ENCODE data around the gene INTS1.

The INTS1 gene

DNA sequence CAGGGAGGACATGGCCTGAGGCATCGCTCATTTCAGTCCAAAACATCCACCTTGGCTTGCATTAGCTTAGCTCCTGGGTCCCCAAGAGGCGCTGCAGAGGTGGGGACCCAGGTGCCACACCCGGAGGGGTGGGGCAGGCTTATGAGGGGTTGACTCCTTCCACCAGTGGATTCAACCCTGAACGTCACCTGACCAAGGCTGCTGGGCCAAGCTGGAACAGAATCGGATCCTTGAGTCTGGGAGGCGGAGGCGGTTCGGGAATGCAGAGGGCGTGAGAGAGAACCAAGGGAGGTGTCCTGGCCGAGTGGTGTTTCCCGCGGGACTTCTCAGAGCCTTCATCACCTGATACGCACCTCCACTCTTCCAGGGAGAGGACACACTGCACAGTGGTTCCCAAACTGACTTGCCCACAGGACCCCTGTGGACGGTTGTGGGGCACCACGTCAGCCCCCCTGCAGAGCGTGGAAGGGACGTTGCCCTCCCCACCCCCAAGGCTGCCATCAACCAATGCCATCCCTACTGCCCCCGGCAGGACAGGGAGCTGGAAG is 40.4 kb downstream of the INTS1 start:
- no peak overlapping the region for H3K4me2 ChIP-seq (ENCODE audit: low read length, poor library complexity, severe bottlenecking)
- H2BK12ac ChIP-seq (ENCODE audit: low read length in 2 of 2), result no peak overlapping the region
- H3K4me1 ChIP-seq (ENCODE audit: control insufficient read depth, insufficient read depth, low read depth, low read length), result peaks cover 32% of the 10 kb centered on the region
- H3K27me3 ChIP-seq (ENCODE audit: control insufficient read depth in 1 of 2, insufficient read depth in 1 of 2, low read length in 2 of 2), result no peaks in the 10 kb centered on the region
- H3K23ac ChIP-seq (ENCODE audit: low read length in 2 of 2), result no peak overlapping the region
- peak overlapping the region; percentile 41 for H4K91ac ChIP-seq (ENCODE audit: low read length)
- H3K4me3 ChIP-seq (ENCODE audit: insufficient read depth in 1 of 2, low read depth in 1 of 2, low read length in 2 of 2), result no peak overlapping the region
- H2BK120ac ChIP-seq (ENCODE audit: low read depth, low read length), result no peak overlapping the region
- no peak overlapping the region for H3K4ac ChIP-seq (ENCODE audit: low read depth in 1 of 2, low read length in 2 of 2)
- H3K18ac ChIP-seq (ENCODE audit: low read depth in 1 of 2, low read length in 2 of 2), result no peak overlapping the region
- peak overlapping the region; percentile 71 for H2BK15ac ChIP-seq (ENCODE audit: low read depth, poor library complexity, severe bottlenecking)
- H4K8ac ChIP-seq (ENCODE audit: low read length), result no peak overlapping the region
- H2AK5ac ChIP-seq (ENCODE audit: low read length, severe bottlenecking), result no peak overlapping the region
- DNase-seq, result no peak
- H2BK5ac ChIP-seq (ENCODE audit: low read depth, low read length, poor library complexity, severe bottlenecking), result no peak overlapping the region
- H3K14ac ChIP-seq (ENCODE audit: low read length in 2 of 2), result no peak overlapping the region
- H3K27ac ChIP-seq (ENCODE audit: low read length, poor library complexity, severe bottlenecking), result no peak overlapping the region
- no peaks in the 10 kb centered on the region for H3K9me3 ChIP-seq (ENCODE audit: control insufficient read depth, low read length)
- peaks cover under 1% of the 10 kb centered on the region for H3K79me1 ChIP-seq (replicated peaks; ENCODE audit: low read length, poor library complexity, severe bottlenecking)
- no peak overlapping the region for H3K9ac ChIP-seq (ENCODE audit: low read length)
- 95% methylated on average over 17 of the region's 18 CpGs for WGBS
- peaks cover 0 to 16% of the 10 kb centered on the region in 2 experiments for H3K36me3 ChIP-seq (ENCODE audit: control insufficient read depth in 1 of 2, insufficient read depth in 2 of 2, low read depth in 1 of 2, low read length in 2 of 2)
- no peak overlapping the region for H2AFZ ChIP-seq (ENCODE audit: low read depth, low read length)

DNA sequence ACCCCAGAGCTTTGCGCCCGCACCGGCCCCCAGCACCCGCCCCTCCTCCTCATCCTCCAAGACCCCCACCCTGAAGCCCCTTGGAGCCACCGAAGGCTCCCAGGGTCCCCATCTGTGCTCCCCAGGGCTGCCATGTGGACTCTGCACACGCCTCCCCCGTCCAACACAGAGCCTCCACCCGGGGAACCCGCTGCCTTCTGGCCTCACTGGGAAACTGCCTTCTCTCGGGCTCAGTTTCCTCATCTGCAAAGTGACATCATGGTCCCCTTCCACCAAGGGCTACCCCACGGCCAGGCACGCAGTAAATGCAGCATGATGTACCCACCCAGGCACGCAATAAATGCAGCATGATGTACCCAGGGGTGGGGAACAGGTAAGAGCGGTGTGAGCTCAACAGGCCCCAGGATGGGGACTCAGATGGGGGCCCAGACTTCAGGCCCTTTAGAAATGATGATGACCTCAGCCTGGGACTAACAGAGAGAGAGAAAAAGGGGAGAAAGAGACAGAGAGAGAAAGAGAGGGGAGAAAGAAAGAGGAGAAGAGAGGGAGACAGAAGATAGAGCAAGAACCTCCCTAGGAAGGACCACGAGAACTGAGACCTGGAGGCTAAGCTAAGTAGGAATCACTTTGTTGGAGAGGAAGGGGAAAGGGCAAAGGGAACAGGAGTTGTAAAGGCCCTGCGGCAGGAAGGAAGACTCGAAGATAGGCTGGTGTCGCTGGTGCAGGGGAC is 42.4 kb downstream of the INTS1 start:
- H2BK120ac ChIP-seq (ENCODE audit: low read depth, low read length), result no peak overlapping the region
- H3K14ac ChIP-seq (ENCODE audit: low read length in 2 of 2), result peak overlapping the region in 1 of 2 experiments; percentile 88
- no peak overlapping the region for H3K4me2 ChIP-seq (ENCODE audit: low read length, poor library complexity, severe bottlenecking)
- H3K9me3 ChIP-seq (ENCODE audit: control insufficient read depth, low read length), result no peaks in the 10 kb centered on the region
- no peak overlapping the region for H3K4me3 ChIP-seq (ENCODE audit: insufficient read depth in 1 of 2, low read depth in 1 of 2, low read length in 2 of 2)
- H3K27ac ChIP-seq (ENCODE audit: low read length, poor library complexity, severe bottlenecking), result no peak overlapping the region
- H3K36me3 ChIP-seq (ENCODE audit: control insufficient read depth in 1 of 2, insufficient read depth in 2 of 2, low read depth in 1 of 2, low read length in 2 of 2), result peaks cover 0 to under 1% of the 10 kb centered on the region in 2 experiments
- WGBS, result 84% methylated on average over 15 of the region's 18 CpGs
- H4K91ac ChIP-seq (ENCODE audit: low read length), result peak overlapping the region; percentile 18
- H2AK5ac ChIP-seq (ENCODE audit: low read length, severe bottlenecking), result no peak overlapping the region
- H2AFZ ChIP-seq (ENCODE audit: low read depth, low read length), result no peak overlapping the region
- no peak overlapping the region for H2BK5ac ChIP-seq (ENCODE audit: low read depth, low read length, poor library complexity, severe bottlenecking)
- H2BK12ac ChIP-seq (ENCODE audit: low read length in 2 of 2), result peak overlapping the region in 1 of 2 experiments; percentile 58
- H3K23ac ChIP-seq (ENCODE audit: low read length in 2 of 2), result no peak overlapping the region
- H3K79me1 ChIP-seq (replicated peaks; ENCODE audit: low read length, poor library complexity, severe bottlenecking), result no peaks in the 10 kb centered on the region
- peaks cover 46% of the 10 kb centered on the region for H3K4me1 ChIP-seq (ENCODE audit: control insufficient read depth, insufficient read depth, low read depth, low read length)
- no peak overlapping the region for H2BK15ac ChIP-seq (ENCODE audit: low read depth, poor library complexity, severe bottlenecking)
- DNase-seq, result no peak
- peak overlapping the region; percentile 58 to 75 for H3K18ac ChIP-seq (ENCODE audit: low read depth in 1 of 2, low read length in 2 of 2)
- peak overlapping the region; percentile 18 for H3K9ac ChIP-seq (ENCODE audit: low read length)
- peak overlapping the region in 1 of 2 experiments; percentile 45 for H3K4ac ChIP-seq (ENCODE audit: low read depth in 1 of 2, low read length in 2 of 2)
- H4K8ac ChIP-seq (ENCODE audit: low read length), result no peak overlapping the region
- H3K27me3 ChIP-seq (ENCODE audit: control insufficient read depth in 1 of 2, insufficient read depth in 1 of 2, low read length in 2 of 2), result no peaks in the 10 kb centered on the region

DNA sequence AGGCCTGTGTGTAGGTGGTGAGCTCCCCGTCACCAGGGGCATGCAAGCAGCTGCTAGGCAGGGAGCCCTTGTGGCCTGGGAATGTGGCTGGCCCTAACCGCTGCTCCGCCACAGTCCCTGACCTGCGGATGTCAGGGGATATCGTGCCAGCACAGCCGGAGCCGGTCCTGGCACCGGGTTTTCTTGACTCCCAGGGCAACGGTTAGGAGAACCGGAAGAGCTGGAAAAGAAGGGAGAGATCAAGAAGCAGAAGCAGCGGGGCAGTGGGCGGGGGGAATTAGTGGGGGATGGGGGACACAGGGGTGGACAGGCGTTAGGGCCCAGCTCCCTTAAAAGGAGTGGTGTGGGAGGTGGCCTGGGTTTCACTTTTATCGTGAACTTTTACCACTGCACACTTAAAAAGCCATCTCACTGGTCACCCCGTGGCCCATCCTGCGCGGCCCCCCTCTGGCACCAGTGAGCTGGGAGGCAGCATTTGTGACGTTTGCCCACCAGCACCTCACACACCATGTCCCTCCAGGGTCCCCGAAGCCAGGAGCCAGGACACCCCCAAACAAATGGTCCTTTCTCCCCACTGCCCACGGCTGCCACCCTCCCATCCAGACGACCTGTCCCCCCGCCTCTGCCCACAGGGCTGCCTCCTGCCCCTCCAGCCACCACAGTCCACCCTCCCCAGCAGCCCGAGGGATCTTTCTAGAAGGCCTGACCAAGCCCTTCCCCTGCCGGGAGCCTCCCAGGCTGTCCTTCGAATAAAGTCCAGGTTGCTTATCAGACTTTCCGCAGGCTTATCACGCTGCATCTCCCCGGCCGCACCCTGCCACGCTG is 43.2 kb downstream of the INTS1 start:
- H3K4ac ChIP-seq (ENCODE audit: low read depth in 1 of 2, low read length in 2 of 2), result peak overlapping the region; percentile 27 to 59
- H4K8ac ChIP-seq (ENCODE audit: low read length), result peak overlapping the region; percentile 91
- H3K4me2 ChIP-seq (ENCODE audit: low read length, poor library complexity, severe bottlenecking), result no peak overlapping the region
- no peak overlapping the region for H2AFZ ChIP-seq (ENCODE audit: low read depth, low read length)
- H2BK5ac ChIP-seq (ENCODE audit: low read depth, low read length, poor library complexity, severe bottlenecking), result no peak overlapping the region
- H3K27ac ChIP-seq (ENCODE audit: low read length, poor library complexity, severe bottlenecking), result no peak overlapping the region
- H3K23ac ChIP-seq (ENCODE audit: low read length in 2 of 2), result peak overlapping the region in 1 of 2 experiments; percentile 14
- H3K18ac ChIP-seq (ENCODE audit: low read depth in 1 of 2, low read length in 2 of 2), result peak overlapping the region; percentile 58 to 83
- WGBS, result 67% methylated on average over 28 of the region's 30 CpGs
- peak overlapping the region; percentile 57 for H4K91ac ChIP-seq (ENCODE audit: low read length)
- peak overlapping the region; percentile 45 for H2BK120ac ChIP-seq (ENCODE audit: low read depth, low read length)
- H3K27me3 ChIP-seq (ENCODE audit: control insufficient read depth in 1 of 2, insufficient read depth in 1 of 2, low read length in 2 of 2), result no peaks in the 10 kb centered on the region
- H3K36me3 ChIP-seq (ENCODE audit: control insufficient read depth in 1 of 2, insufficient read depth in 2 of 2, low read depth in 1 of 2, low read length in 2 of 2), result no peaks in the 10 kb centered on the region
- peak overlapping the region in 1 of 2 experiments; percentile 99 for H2BK12ac ChIP-seq (ENCODE audit: low read length in 2 of 2)
- H3K14ac ChIP-seq (ENCODE audit: low read length in 2 of 2), result peak overlapping the region in 1 of 2 experiments; percentile 37
- H2AK5ac ChIP-seq (ENCODE audit: low read length, severe bottlenecking), result peak overlapping the region; percentile 55
- H3K79me1 ChIP-seq (replicated peaks; ENCODE audit: low read length, poor library complexity, severe bottlenecking), result no peaks in the 10 kb centered on the region
- H3K9me3 ChIP-seq (ENCODE audit: control insufficient read depth, low read length), result no peaks in the 10 kb centered on the region
- no peak overlapping the region for H2BK15ac ChIP-seq (ENCODE audit: low read depth, poor library complexity, severe bottlenecking)
- H3K9ac ChIP-seq (ENCODE audit: low read length), result peak overlapping the region; percentile 85
- peak overlapping the region in 1 of 2 experiments; percentile 77 for H3K4me3 ChIP-seq (ENCODE audit: insufficient read depth in 1 of 2, low read depth in 1 of 2, low read length in 2 of 2)
- peak; percentile 61 for DNase-seq
- H3K4me1 ChIP-seq (ENCODE audit: control insufficient read depth, insufficient read depth, low read depth, low read length), result peaks cover 42% of the 10 kb centered on the region

All from mesenchymal stem cell (in vitro differentiated cells and primary cell).